ENCODE results near the gene CRTC3. TPM values are rescaled to one million over a fixed set of nuclear protein-coding genes. Genes with fewer than 3 reads are reported as not detected.
"Not testable (repeated sequence)": the region's sequence is repeated elsewhere in the genome, so short reads cannot be mapped to it uniquely, and the experiment has no call there.

Gene CRTC3
- total RNA-seq, 1 donor from 2014 or later: 39.7 TPM

- Mint-ChIP-seq H3K9me3 (ENCODE audit: low read depth) (no peaks in the 10 kb centered on the region), H3K27ac (ENCODE audit: unreplicated experiment) (no peak overlapping the region), H3K4me1 (ENCODE audit: low read depth) (peaks cover 8% of the 10 kb centered on the region), H3K36me3 (ENCODE audit: low read depth) (no peaks in the 10 kb centered on the region), H3K4me3 (ENCODE audit: unreplicated experiment) (no peak overlapping the region), H3K27me3 (ENCODE audit: low read depth) (no peaks in the 10 kb centered on the region)
- TF ChIP-seq CTCF (IDR thresholded peaks at IDR 0.05): no peak
- no peak for DNase-seq (ENCODE audit: low spot score)
Measured at GRCh38 chr15:90523373-90523772, 6.3 kb upstream of the CRTC3 start.

GRCh38 chr15:90524018-90524803, 5.5 kb upstream of the CRTC3 start:
- H3K36me3 Mint-ChIP-seq (ENCODE audit: low read depth); H3K9me3 Mint-ChIP-seq (ENCODE audit: low read depth); DNase-seq (ENCODE audit: low spot score); H3K27me3 Mint-ChIP-seq (ENCODE audit: low read depth); H3K27ac Mint-ChIP-seq (ENCODE audit: unreplicated experiment); H3K4me3 Mint-ChIP-seq (ENCODE audit: unreplicated experiment): not testable (repeated sequence)
- peaks cover 12% of the 10 kb centered on the region for H3K4me1 Mint-ChIP-seq (ENCODE audit: low read depth)

- no peak for DNase-seq (ENCODE audit: low spot score)
- Mint-ChIP-seq H3K4me3 (ENCODE audit: unreplicated experiment) (peak overlapping the region; percentile 71), H3K9me3 (ENCODE audit: low read depth) (no peaks in the 10 kb centered on the region), H3K27me3 (ENCODE audit: low read depth) (no peaks in the 10 kb centered on the region), H3K27ac (ENCODE audit: unreplicated experiment) (peak overlapping the region; percentile 68), H3K4me1 (ENCODE audit: low read depth) (peaks cover 35% of the 10 kb centered on the region), H3K36me3 (ENCODE audit: low read depth) (no peaks in the 10 kb centered on the region)
- no peak for TF ChIP-seq CTCF (IDR thresholded peaks at IDR 0.05)
Measured at GRCh38 chr15:90529011-90529370, 732 bp upstream of the CRTC3 start.

GRCh38 chr15:90530250-90531051, 728 bp downstream of the CRTC3 start:
- H3K9me3 Mint-ChIP-seq (ENCODE audit: low read depth): no peaks in the 10 kb centered on the region
- peak overlapping the region; percentile 84 for H3K27ac Mint-ChIP-seq (ENCODE audit: unreplicated experiment)
- no peaks in the 10 kb centered on the region for H3K36me3 Mint-ChIP-seq (ENCODE audit: low read depth)
- no peak for DNase-seq (ENCODE audit: low spot score)
- TF ChIP-seq CTCF (IDR thresholded peaks at IDR 0.05): no peak
- no peaks in the 10 kb centered on the region for H3K27me3 Mint-ChIP-seq (ENCODE audit: low read depth)
- H3K4me3 Mint-ChIP-seq (ENCODE audit: unreplicated experiment): peak overlapping the region; percentile 87
- peaks cover 42% of the 10 kb centered on the region for H3K4me1 Mint-ChIP-seq (ENCODE audit: low read depth)

GRCh38 chr15:90531147-90531546, 1.4 kb downstream of the CRTC3 start:
- Mint-ChIP-seq H3K27ac (ENCODE audit: unreplicated experiment) (peak overlapping the region; percentile 84), H3K27me3 (ENCODE audit: low read depth) (no peaks in the 10 kb centered on the region), H3K9me3 (ENCODE audit: low read depth) (no peaks in the 10 kb centered on the region), H3K4me1 (ENCODE audit: low read depth) (peaks cover 49% of the 10 kb centered on the region), H3K4me3 (ENCODE audit: unreplicated experiment) (peak overlapping the region; percentile 87), H3K36me3 (ENCODE audit: low read depth) (no peaks in the 10 kb centered on the region)
- no peak for TF ChIP-seq CTCF (IDR thresholded peaks at IDR 0.05)
- DNase-seq (ENCODE audit: low spot score): no peak
